ENCODE measurements around the gene EME2. TPM values are rescaled to one million over a fixed set of nuclear protein-coding genes. Genes with fewer than 3 reads are reported as not detected.

EME2 gene
- total and polyA plus RNA-seq, 10 donors, result 5.1 to 41.3 (median 27.4) TPM

GRCh38 chr16:1812732-1813163 lies 40.1 kb downstream of the EME2 start:
- H3K4me1 ChIP-seq, result peaks cover 0 to 8% (median 0%) of the 10 kb centered on the region in 6 donors
- 32 to 50% (median 36%) methylated on average over 17 of the region's 17 CpGs for WGBS, 5 donors
- no peaks in the 10 kb centered on the region for H3K9me3 ChIP-seq
- H3K27ac ChIP-seq, result no peak overlapping the region
- H3K27me3 ChIP-seq (replicated peaks in 1 of 7), result no peaks in the 10 kb centered on the region
- peaks cover 5 to 98% (median 57%) of the 10 kb centered on the region in 6 donors for H3K36me3 ChIP-seq
- DNase-seq, result peak; percentile 81
- TF ChIP-seq CTCF (IDR thresholded peaks at IDR 0.05 in 8 of 11, conservative IDR thresholded peaks at IDR 0.05 in 3 of 11), result peak in 6 of 11 experiments; percentile 20 to 41 (median 34)
- peak in 2 of 3 donors; percentile 51 to 69 for TF ChIP-seq POLR2AphosphoS5 (IDR thresholded peaks at IDR 0.05)
- no peak for TF ChIP-seq POLR2A (IDR thresholded peaks at IDR 0.05)
- intact Hi-C loops (cut with DNase I; ENCODE audit: low total_unique reads), result no loop called here
- no peak overlapping the region for H3K4me3 ChIP-seq

GRCh38 chr16:1815461-1815860 lies 42.9 kb downstream of the EME2 start:
- peak; percentile 37 for DNase-seq
- peaks cover 0 to 98% (median 59%) of the 10 kb centered on the region in 6 donors for H3K36me3 ChIP-seq
- no peak overlapping the region for H3K27ac ChIP-seq
- 90 to 96% (median 94%) methylated on average over 11 of the region's 11 CpGs for WGBS, 5 donors
- no peaks in the 10 kb centered on the region for H3K27me3 ChIP-seq (replicated peaks in 1 of 7)
- intact Hi-C loops (cut with DNase I; ENCODE audit: low total_unique reads), result no loop called here
- peaks cover 0 to 8% (median 0%) of the 10 kb centered on the region in 6 donors for H3K4me1 ChIP-seq
- no peaks in the 10 kb centered on the region for H3K9me3 ChIP-seq
- H3K4me3 ChIP-seq, result no peak overlapping the region
- TF ChIP-seq CTCF (IDR thresholded peaks at IDR 0.05 in 8 of 11, conservative IDR thresholded peaks at IDR 0.05 in 3 of 11), result no peak
- no peak for TF ChIP-seq POLR2A (IDR thresholded peaks at IDR 0.05)
- TF ChIP-seq POLR2AphosphoS5 (IDR thresholded peaks at IDR 0.05), result no peak

GRCh38 chr16:1816396-1817275 lies 44.0 kb downstream of the EME2 start:
- DNase-seq, result peak; percentile 64

More at GRCh38 chr16:1816396-1817275, 44.0 kb downstream of the EME2 start:
- Histone ChIP-seq H3K27me3 (replicated peaks in 1 of 7) (no peaks in the 10 kb centered on the region), H3K9me3 (no peaks in the 10 kb centered on the region), H3K36me3 (peaks cover 0 to 98% (median 66%) of the 10 kb centered on the region in 6 donors), H3K27ac (no peak overlapping the region), H3K4me1 (peaks cover 0 to 8% (median 0%) of the 10 kb centered on the region in 6 donors), H3K4me3 (no peak overlapping the region)
- intact Hi-C loops (cut with DNase I; ENCODE audit: low total_unique reads), result no loop called here
- no peak for TF ChIP-seq POLR2A (IDR thresholded peaks at IDR 0.05)
- peak in 1 of 3 donors; percentile 33 for TF ChIP-seq POLR2AphosphoS5 (IDR thresholded peaks at IDR 0.05)
- no peak for TF ChIP-seq CTCF (IDR thresholded peaks at IDR 0.05 in 8 of 11, conservative IDR thresholded peaks at IDR 0.05 in 3 of 11)
- 93 to 97% (median 95%) methylated on average over 36 to 40 of the region's 40 CpGs for WGBS, 5 donors

Data from spleen (tissue), 11 donors.